Cerebellar nuclear complex (tissue), 1 donor: ENCODE data around the gene MAPRE3.
"Not testable (repeated sequence)": the region's sequence is repeated elsewhere in the genome, so short reads cannot be mapped to it uniquely, and the experiment has no call there.

ENCODE experiments used
- DNase-seq, 2 experiments: peaks; one replicate each; lab custom pipeline; 2025; lab: John Stamatoyannopoulos, UW

MAPRE3 gene

DNA sequence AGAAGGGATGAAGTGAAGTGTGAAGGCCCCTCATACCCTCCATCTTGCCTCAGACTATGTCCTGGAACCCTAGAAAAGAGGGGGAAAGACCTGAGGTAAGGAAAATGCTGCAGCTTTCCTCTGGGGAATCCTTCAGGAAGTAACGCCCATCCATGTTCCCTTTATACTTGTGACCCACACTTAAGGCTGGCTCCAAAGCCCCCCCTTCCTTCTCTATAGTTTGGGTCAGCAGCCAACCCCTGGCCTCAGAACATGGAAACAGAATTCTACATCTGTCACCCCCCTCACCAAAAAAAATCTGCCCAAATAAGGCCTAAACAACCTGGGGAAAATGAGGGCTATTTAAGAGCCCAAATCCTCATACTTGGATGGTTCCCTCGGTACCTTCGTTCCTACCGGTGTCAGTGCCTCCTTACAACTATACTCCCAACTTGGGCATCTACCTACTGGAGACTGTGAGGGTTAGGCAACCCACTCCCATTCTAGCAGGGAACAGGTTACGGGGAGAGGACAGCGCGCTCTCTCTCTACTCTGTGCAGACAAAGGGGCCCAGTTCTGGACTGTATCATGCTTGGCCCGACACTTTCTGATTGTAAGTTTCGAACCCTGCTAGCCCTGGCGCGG lies 100.3 kb downstream of the MAPRE3 start:
- DNase-seq = no peak

DNA sequence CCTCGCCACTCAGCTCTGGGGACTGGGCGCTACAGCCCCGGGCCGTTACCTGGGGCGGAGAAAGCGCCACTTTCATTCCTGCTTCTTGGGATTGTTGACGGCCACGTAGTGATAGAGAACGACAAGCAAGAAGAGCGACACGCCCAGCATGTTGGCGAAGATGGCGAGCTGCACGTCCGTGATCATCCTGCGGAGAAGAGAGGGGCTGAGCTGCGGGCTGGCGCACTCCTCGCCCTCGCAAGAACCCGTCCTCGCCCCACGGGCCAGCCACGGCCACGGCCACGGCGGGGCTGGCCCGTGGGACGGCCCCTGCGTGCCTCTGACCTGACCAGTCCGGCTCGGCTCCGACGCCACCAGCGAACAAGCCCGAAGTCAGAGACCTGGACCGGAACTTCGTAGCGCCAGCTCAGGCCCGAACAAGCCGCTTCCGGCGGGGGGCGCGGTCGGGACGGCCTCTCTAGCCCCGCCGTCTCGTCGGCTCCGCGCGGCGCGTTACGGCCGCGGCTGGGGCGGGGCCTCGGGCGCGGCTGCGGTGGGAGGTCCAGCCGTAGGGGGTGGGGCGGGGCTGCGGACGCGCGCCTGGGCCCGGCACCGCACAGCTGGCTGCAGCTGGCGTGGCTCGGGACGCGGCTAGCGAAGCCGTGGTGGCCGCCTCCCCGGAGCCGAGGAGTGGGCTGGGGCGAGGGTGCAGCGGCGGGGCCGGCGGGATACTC lies 101.0 kb downstream of the MAPRE3 start, which contains the start of gene OST4:
Gene OST4, minus strand, starts transcription at position 378 of the 713 bp plus-strand sequence.
- DNase-seq = peak; percentile 38 to 47

DNA sequence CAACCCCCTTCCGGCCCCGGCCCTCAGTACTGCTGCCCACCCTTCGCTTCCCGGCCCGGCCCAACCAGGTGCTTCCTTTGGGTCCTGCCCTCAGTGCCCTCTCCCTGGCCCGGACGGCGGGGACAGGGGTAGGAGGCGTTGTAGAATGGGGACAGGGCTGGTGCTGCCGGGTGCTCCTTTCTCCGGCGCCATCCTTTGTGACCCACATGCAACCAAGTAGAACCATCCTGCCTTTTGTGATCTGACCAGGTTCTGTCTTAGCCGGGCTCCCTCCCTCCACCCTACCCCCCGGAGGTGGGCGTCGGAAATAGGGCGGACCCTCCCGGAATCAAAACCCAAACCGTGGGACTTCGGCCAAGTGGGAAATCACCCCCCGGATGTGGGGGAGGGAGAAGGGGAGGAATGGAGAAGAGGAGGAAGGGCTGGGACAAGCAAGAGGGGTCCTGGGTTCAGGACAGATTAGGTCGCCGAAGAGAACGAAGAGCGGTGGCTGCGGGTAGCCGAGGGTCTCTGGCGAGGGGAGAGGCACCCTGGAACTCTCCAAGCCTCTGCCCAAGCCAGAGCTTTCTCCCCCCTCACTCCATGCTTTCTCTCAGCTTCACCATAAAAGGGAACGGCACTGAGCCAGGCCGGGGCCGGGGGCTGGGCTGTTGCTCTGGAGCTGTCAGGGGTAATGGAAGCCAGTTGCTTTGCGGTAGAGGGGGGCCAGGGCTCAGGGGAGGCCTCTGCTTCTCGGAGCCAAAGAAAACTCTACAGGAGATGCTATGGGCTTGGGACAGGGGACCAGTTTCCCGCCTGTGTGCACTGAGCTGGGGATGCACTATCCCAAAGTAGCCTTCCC lies 101.8 kb downstream of the MAPRE3 start:
- no peak for DNase-seq

DNA sequence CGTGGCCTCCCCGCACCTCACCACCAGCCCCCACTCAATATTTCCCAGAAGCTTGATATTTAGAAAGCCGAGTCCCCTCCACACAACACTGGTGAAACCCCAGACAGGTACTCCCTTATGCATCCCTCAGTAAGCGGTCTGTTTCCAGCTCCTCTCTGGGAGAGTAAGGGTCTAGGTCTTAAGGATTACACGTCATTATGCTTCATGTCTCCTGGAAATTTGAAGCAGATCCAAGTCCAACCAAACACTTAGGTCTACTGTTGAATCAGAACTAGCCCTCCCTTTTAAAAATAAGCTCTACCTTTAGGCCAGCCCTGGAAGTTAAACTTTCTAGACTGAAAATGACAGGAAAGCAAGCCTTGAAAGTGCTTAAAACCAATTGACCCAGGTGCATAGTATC lies 102.5 kb downstream of the MAPRE3 start:
- no peak for DNase-seq

DNA sequence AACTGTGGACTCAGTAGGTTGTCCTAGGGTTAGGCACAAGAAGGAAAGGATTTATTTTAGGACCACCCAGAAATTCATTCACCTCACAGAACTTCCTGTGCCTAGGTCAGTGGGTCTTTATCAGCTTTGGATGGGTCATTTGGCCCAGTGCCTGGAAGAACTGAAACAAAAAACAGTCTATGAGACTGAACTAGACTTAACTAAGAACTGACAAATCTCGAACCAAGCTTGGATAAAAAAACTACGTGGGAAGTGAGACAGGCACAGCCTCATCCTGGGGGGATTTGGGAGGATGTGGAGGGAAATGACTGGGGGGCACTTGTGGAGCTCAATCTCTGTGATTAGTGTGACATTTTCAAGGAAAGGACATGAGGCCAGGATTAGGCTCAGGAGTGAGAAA lies 103.3 kb downstream of the MAPRE3 start:
- no peak for DNase-seq

DNA sequence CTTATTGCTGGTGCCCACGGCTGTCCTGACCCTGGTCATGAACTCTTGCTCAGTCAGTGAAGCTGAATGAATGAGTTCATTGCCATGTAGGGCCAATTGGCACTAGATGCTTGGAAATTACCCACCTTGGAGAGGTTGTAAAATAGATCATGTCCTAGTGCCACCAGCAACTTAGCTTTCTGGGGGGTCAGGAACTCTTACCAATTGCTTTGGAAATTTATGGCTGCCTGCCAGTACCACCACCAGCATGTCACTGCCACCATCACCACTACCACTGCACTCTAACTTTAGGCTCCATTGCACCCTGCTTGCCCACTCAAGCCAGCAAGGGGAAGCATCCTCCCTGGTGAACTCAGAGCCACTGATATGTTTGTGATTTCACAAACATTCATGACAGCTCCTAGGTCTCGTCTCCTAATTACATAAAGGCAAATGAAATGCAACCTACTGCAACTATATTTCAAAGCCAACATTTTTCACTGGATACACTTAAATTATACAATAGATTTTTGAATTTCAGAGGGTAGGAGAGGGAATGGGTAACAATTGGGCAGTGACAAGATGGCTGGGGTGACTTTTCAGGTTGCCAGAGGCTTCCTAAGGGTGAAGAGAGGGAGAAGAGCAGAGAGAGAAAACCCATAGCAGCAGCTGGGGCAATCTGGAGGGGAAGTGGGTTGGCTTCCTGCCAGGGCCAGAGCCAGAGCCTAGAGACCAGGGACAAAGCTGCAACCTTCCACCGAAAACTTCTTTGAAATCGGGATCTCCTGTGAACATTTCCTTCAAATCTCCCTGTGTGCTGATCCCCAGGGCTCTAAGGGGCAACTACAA lies 104.5 kb downstream of the MAPRE3 start:
- no peak for DNase-seq

DNA sequence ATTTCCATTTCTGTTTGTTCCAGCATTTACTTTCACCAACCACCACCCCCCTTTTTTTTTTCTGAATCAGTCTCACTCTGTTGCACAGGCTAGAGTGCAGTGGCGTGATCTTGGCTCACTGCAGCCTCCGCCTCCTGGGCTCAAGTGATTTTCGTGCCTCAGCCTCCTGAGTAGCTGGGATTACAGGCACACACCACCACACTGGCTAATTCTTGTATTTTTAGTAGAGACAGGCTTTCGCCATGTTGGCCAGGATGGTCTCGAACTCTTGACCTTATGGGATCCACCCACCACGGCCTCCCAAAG lies 105.1 kb downstream of the MAPRE3 start:
- DNase-seq = not testable (repeated sequence)

DNA sequence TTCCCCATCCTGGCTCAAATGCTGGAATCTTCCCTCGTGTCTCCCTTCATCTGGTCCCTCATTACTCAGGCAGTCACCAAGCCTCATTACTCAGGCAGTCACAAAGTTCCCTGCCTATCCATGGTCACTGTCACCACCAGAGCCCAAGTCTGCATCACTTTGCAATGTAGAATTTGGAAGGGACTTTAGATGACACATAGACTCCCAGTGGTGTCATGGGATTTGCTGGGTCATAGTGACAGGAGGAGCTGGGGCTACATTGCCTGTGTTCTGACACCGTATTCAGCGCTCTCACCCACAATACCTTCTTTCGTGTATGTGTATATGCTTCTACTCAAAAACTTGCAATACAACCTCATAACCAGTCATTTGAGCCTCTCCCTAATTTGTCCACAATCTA lies 105.9 kb downstream of the MAPRE3 start:
- no peak for DNase-seq
